Upper lobe of left lung (tissue), 6 donors: ENCODE data around the gene NEB. TPM values are rescaled to one million over a fixed set of nuclear protein-coding genes. Genes with fewer than 3 reads are reported as not detected.

Source experiments
- ATAC-seq, 2 donors: fragments of 200-7000 bp; cut with Tn5 transposase; one replicate each; pipeline ENCODE4 v1.9.1; 2022; ENCODE audit warnings: mild to moderate bottlenecking in 2 of 2, moderate library complexity in 2 of 2; ENCODE audit not compliant: low FRiP score in 2 of 2
- DNase-seq, 2 donors: peaks; one replicate each; pipeline ENCODE4 v3.0.0-alpha.2; 2019 to 2020
- H3K27ac ChIP-seq, 4 donors: fragments of 200-600 bp; sonication (generic); one replicate each; pipeline ENCODE4 v1.5.1; 2016 to 2019
- H3K27me3 ChIP-seq, 4 donors: fragments of 200-600 bp; sonication (generic); one replicate each; pipeline ENCODE4 v1.5.1; 2017 to 2019
- H3K36me3 ChIP-seq, 4 donors: fragments of 200-600 bp; sonication (generic); one replicate each; pipeline ENCODE4 v1.5.1; 2016 to 2019
- H3K4me1 ChIP-seq, 4 donors: fragments of 200-600 bp; sonication (generic); one replicate each; pipeline ENCODE4 v1.5.1; 2018 to 2019
- H3K4me3 ChIP-seq, 4 donors: fragments of 200-600 bp; sonication (generic); one replicate each; pipeline ENCODE4 v1.5.1; 2017 to 2019; ENCODE audit warnings: mild to moderate bottlenecking in 2 of 4, moderate library complexity in 1 of 4
- H3K9me3 ChIP-seq, 4 donors: fragments of 200-600 bp; sonication (generic); one replicate each; pipeline ENCODE4 v1.5.1; 2018 to 2019
- EP300 ChIP-seq, 4 donors: sonication (generic); formaldehyde crosslinking; IDR thresholded peaks; one replicate each; pipeline ENCODE4 v1.5.1; 2017; ENCODE audit warnings: antibody characterized with exemption in 4 of 4, control low read depth in 2 of 4
- POLR2A ChIP-seq, 4 donors: fragments of 450-650 bp; IDR thresholded peaks; one replicate each; pipeline ENCODE4 v1.5.1; 2016 to 2017; ENCODE audit warnings: antibody characterized with exemption in 4 of 4, mild to moderate bottlenecking in 2 of 4
- POLR2AphosphoS5 ChIP-seq, 2 donors: sonication (generic); formaldehyde crosslinking; IDR thresholded peaks; one replicate each; pipeline ENCODE4 v1.5.1; 2017; ENCODE audit warnings: antibody characterized with exemption in 2 of 2
- WGBS, 2 donors: methylation state at CpG; one replicate each; pipeline ENCODE4 v1.1.5; 2017 to 2018; 5-methylcytosine and 5-hydroxymethylcytosine counted together
- total RNA-seq, 6 donors: library from RNA; depleted of rRNA in 4 of 6; stranded (reverse); fragments of >200 nt in 4 of 6; gene quantifications; one replicate each; pipeline versions ENCODE4 v1.1.0 to v1.2.1, GENCODE V29; 2016 to 2021
- TF ChIP-seq, protein P1 (sequence below), 6 experiments: fragments of 450-650 bp in 4 of 6; fragments of 200-600 bp in 2 of 6; sonication (generic) in 2 of 6; IDR thresholded peaks; one replicate each; pipeline ENCODE4 v1.5.1; 2016 to 2019; ENCODE audit warnings: antibody characterized with exemption in 6 of 6
- donor health status: DM: no; HTN: no; CAD: no; lungs with moderate emphysema.
- donor health status: DM: no; HTN: yes; CAD: no; lungs with severe emphysema.

NEB gene
- total RNA-seq, 6 donors from 2014 or later = 0.31 to 6.3 (median 2.0) TPM

DNA sequence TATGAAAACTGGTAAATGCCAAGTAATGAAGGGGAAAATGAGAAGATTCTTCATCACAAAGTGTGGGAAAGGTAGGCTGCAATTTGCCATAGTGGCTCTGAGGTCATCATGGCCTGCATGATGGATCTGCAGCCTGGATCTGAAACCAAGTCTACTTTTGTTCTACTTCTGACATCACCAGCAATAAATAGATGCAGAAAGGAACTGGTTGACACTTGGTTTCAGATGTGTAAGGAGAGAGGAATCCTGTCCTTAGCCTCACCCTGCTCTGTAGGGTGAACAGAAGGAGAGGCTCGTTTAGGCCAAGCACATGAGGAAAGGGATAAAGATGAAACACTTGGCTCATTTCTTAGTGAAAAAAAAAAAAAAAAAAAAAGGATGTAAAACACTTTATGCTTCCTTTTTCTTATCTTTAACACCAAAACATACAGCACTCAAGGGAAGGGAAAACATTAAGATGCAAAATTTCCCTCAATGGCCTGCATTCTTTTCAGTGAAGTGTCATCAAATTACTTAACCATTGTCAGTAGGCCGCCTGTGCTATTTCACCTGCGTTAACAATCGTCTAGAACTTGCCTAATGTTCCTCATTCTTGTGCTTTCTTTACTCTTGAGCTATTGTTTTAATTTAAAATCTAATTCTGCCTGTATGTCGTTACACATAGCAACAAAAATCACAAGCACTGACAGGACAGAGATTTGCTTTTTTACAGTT is 3.9 kb downstream of the NEB start:
- Histone ChIP-seq H3K27ac (no peak overlapping the region), H3K4me1 (peaks cover 0 to 9% (median 0%) of the 10 kb centered on the region in 4 donors), H3K36me3 (no peaks in the 10 kb centered on the region), H3K27me3 (no peaks in the 10 kb centered on the region), H3K9me3 (no peaks in the 10 kb centered on the region), H3K4me3 (no peak overlapping the region)
- TF ChIP-seq, protein P1, sequence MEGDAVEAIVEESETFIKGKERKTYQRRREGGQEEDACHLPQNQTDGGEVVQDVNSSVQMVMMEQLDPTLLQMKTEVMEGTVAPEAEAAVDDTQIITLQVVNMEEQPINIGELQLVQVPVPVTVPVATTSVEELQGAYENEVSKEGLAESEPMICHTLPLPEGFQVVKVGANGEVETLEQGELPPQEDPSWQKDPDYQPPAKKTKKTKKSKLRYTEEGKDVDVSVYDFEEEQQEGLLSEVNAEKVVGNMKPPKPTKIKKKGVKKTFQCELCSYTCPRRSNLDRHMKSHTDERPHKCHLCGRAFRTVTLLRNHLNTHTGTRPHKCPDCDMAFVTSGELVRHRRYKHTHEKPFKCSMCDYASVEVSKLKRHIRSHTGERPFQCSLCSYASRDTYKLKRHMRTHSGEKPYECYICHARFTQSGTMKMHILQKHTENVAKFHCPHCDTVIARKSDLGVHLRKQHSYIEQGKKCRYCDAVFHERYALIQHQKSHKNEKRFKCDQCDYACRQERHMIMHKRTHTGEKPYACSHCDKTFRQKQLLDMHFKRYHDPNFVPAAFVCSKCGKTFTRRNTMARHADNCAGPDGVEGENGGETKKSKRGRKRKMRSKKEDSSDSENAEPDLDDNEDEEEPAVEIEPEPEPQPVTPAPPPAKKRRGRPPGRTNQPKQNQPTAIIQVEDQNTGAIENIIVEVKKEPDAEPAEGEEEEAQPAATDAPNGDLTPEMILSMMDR (IDR thresholded peaks at IDR 0.05) = no peak
- no peak for TF ChIP-seq POLR2A (IDR thresholded peaks at IDR 0.05)
- TF ChIP-seq POLR2AphosphoS5 (IDR thresholded peaks at IDR 0.05) = no peak
- TF ChIP-seq EP300 (IDR thresholded peaks at IDR 0.05) = no peak
- no peak for DNase-seq
- ATAC-seq = no peak
- WGBS, 2 donors = 45 to 55% methylated on average over 5 of the region's 5 CpGs

DNA sequence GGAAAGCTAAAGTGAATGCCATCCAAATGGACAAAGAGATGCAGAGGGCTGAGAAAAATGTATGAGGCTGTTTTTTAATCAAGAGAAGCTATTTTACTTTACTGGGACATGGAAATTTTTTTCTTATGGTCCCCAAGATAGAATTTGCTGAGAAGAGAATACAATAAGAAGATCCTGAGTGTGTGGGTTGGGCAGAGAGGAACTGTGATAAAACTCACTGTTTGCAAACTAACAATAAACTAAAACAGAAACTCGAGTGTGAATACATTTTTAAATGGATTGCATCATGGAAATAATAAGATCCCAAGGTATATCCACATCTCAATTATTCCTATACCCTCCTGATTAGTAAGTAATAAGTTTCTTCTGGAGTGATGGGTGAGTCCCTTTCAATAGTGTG is 4.4 kb downstream of the NEB start:
- DNase-seq (no peak), ATAC-seq (no peak)
- H3K4me1 ChIP-seq = peaks cover 0 to 9% (median 0%) of the 10 kb centered on the region in 4 donors
- no peak overlapping the region for H3K4me3 ChIP-seq
- 35 to 38% methylated on average over 1 of the region's 1 CpG for WGBS, 2 donors
- H3K27me3 ChIP-seq = no peaks in the 10 kb centered on the region
- no peaks in the 10 kb centered on the region for H3K9me3 ChIP-seq
- no peak overlapping the region for H3K27ac ChIP-seq
- no peaks in the 10 kb centered on the region for H3K36me3 ChIP-seq
- TF ChIP-seq, protein P1 (IDR thresholded peaks at IDR 0.05) = no peak
- TF ChIP-seq EP300 (IDR thresholded peaks at IDR 0.05) = no peak
- TF ChIP-seq POLR2A (IDR thresholded peaks at IDR 0.05) = no peak
- no peak for TF ChIP-seq POLR2AphosphoS5 (IDR thresholded peaks at IDR 0.05)

DNA sequence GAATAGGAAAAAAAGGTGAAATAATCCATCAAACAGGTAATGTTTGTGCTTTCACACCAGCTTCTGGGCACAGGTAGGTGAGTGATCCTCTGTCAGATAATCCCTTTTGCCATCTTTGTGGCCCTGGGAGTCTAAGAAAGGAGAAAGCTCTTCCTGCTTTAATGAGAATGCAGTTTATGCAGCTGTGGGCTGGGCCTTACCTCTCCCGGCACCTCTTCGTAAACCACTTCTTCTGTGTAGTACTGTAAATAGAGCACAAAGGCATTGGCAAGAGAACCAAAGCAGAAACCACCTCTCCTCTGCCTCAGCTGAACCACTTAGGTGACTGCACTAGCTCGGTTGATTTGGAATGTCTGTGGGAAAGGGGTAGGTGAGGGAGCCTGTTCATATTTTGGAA is 4.9 kb downstream of the NEB start:
- Histone ChIP-seq H3K4me3 (no peak overlapping the region), H3K9me3 (no peaks in the 10 kb centered on the region), H3K27ac (no peak overlapping the region), H3K36me3 (no peaks in the 10 kb centered on the region), H3K4me1 (peaks cover 0 to 9% (median 0%) of the 10 kb centered on the region in 4 donors), H3K27me3 (no peaks in the 10 kb centered on the region)
- no peak for ATAC-seq
- DNase-seq = no peak
- TF ChIP-seq POLR2A (IDR thresholded peaks at IDR 0.05) (no peak), EP300 (IDR thresholded peaks at IDR 0.05) (no peak), POLR2AphosphoS5 (IDR thresholded peaks at IDR 0.05) (no peak)
- TF ChIP-seq, protein P1 (IDR thresholded peaks at IDR 0.05) = no peak
- WGBS, 2 donors = 68 to 88% methylated on average over 3 of the region's 3 CpGs

DNA sequence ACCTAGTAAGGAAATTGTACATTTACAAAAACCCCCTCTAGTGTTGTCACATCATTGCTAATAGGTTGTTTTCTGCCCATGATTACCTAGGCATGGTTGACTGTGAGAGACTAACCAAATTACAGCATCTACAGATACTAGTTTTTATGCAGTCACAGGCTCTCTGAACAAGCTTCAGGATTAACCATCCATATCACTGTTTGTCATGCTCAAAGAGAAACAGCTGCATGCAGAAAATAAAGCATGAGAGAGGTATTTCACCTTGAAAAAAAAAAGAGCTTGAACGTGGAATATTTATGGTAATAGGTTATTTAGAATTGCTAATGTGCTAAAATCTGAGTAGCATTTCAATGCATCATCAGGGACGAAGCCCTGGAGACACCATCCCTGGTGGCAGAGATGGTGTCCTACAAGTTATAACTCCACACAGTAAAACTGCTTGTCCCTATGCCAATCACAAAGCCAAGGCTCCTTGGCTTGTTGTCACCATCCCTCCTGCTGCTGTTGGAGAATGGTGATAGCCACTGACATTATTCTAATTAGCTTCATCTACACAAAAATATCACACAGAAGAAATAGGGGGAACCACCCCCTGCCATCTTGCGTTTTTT is 5.4 kb downstream of the NEB start:
- DNase-seq (no peak), ATAC-seq (no peak)
- no peaks in the 10 kb centered on the region for H3K9me3 ChIP-seq
- H3K36me3 ChIP-seq = no peaks in the 10 kb centered on the region
- H3K4me3 ChIP-seq = no peak overlapping the region
- TF ChIP-seq, protein P1 (IDR thresholded peaks at IDR 0.05) = no peak
- TF ChIP-seq EP300 (IDR thresholded peaks at IDR 0.05) = no peak
- no peak for TF ChIP-seq POLR2A (IDR thresholded peaks at IDR 0.05)
- WGBS, 2 donors = 85 to 88% methylated on average over 3 of the region's 3 CpGs
- H3K27ac ChIP-seq = no peak overlapping the region
- peaks cover 0 to 9% (median 0%) of the 10 kb centered on the region in 4 donors for H3K4me1 ChIP-seq
- no peaks in the 10 kb centered on the region for H3K27me3 ChIP-seq
